GM10266 (cell line): ENCODE data around the gene FEM1B.

Source experiments
- DNase-seq: peaks from one replicate; pipeline ENCODE4 v3.0.0; 2012; ENCODE audit errors: extremely low spot score
- TF ChIP-seq, protein P1 (sequence below): IDR thresholded peaks from 2 replicates; pipeline ENCODE4 v1.5.1; 2012; ENCODE audit warnings: mild to moderate bottlenecking, low read depth; ENCODE audit not compliant: control insufficient read depth, insufficient read depth; ENCODE audit errors: missing control alignments

FEM1B gene

DNA sequence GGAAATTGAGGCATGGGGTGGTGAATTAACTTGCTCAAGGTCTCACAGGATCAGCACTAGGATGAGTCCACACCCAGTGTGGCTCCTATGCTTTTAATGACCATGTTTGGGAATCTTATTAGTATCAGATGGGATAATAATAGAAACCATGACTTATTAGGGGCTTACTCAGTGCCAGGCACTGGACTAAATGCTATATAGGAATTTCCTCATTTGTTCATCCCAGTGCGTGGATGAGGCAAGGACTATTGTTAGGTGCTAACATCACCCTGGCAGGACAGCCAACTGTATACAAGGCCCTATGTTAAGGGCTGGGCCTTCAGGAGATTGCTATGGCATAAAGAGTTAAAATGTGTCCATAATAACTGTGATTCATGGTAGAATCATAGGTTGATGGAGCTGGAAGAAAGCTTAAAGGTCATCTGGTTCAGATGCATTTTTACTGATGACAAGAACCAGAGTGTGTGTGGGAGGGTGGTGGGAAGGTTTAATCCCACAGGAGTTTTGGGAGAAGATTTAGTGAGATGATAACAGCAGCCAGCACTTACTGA lies 4.7 kb upstream of the FEM1B start:
- TF ChIP-seq, protein P1, sequence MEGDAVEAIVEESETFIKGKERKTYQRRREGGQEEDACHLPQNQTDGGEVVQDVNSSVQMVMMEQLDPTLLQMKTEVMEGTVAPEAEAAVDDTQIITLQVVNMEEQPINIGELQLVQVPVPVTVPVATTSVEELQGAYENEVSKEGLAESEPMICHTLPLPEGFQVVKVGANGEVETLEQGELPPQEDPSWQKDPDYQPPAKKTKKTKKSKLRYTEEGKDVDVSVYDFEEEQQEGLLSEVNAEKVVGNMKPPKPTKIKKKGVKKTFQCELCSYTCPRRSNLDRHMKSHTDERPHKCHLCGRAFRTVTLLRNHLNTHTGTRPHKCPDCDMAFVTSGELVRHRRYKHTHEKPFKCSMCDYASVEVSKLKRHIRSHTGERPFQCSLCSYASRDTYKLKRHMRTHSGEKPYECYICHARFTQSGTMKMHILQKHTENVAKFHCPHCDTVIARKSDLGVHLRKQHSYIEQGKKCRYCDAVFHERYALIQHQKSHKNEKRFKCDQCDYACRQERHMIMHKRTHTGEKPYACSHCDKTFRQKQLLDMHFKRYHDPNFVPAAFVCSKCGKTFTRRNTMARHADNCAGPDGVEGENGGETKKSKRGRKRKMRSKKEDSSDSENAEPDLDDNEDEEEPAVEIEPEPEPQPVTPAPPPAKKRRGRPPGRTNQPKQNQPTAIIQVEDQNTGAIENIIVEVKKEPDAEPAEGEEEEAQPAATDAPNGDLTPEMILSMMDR, result no peak

DNA sequence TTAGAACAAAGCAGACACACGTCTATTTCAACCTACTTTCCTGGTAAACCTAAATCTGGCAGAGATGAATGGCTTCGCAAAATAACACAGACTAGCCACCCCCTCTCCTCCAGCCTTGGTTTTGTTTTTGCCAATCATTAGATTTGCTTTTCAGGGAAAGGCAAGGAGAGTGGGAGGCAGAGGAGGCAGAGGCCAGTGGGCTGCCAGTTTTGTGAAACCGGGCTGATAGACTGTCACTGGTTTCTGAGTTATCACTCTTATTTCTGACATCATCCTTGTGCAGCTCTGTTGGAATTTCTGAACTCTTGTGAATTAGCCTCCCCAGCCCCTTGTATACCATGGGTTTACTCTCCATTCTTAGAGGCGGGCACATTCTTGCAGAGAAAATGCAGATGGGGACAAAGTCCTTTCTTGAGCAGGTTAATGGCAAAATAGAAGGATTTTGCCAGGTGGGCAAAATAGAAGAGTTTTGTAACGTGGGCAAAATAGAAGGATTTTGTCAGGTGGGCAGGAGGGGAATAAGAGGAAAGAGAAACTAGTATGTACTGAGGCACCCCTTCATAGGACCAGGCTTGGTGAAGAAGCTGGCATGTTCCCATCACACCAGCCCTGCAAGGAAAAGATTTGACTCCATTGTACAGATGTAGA lies 3.2 kb upstream of the FEM1B start:
- TF ChIP-seq, protein P1, result no peak
- no peak for DNase-seq

More for the DNA sequence above, 4.7 kb upstream of the FEM1B start:
- DNase-seq, result no peak

DNA sequence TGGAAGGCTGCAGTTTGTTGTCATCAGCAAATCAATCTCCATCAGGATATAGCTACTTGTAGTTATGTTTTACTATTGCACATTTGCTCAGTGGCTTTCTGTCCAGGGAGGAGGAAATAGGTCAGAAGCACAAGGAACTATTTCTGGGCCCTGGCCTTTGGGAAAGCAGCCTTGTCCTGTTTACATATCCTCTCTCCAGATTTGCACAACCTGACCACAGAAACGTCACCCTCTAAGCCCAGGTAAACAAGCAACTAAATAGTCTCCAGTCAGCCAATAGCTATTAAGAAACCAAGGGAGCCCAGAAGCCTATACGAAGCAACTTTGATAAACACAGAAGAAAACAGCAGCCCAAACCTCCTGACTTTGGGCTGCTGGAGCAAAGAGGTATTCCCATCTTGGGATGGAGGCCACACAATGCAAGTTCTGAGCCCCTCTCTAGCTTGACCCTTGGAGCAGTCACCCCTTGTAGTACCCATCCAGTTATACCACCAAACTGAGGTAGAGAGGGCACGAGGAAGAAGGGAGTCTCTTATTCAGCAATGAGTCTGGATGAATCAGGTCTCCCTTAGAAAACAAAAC lies 2.3 kb upstream of the FEM1B start:
- TF ChIP-seq, protein P1, result no peak
- DNase-seq, result no peak

DNA sequence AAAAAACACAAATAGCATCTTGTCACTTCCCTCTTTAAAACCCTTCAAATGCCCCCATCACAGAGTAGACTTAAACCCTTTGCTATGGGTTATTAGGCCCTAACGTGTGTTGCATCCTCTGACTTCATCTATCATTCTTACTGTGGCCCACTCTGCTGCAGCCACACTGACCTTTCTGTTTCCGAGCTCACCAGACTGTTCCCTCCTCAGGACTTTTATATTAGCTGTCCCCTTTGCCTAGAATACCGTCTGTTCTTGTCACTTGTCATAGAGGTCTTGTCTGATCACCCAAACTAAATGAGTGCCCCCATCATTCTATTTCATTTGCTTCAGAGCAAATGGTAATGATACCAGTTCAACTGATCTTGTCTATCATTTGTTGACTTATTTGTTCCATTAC lies 877 bp upstream of the FEM1B start:
- peak; percentile 19 for DNase-seq
- TF ChIP-seq, protein P1, result no peak

DNA sequence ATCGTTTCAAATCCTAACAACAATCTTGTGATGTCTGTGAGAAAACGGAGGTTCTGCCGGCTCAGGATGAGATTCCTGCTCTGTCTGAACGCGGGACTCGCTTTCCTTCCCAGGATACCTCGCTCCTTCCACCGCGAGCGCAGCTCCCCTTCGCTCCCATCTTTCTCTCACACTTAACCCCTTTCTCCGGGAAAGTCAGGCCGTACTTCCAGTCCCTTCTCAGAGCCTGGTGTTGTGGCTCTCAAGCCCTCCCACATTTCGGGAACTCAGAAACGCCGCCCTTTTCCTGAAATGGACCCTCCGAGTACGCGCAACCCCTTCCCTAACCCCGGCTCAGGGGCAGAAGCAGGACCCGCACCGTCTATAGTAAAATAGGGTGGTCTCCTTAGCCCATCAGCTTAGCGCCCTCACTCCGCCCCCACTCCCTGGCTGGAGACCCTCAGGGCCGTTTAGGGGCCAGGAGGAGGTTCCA lies 378 bp upstream of the FEM1B start:
- DNase-seq, result no peak
- TF ChIP-seq, protein P1, result no peak

DNA sequence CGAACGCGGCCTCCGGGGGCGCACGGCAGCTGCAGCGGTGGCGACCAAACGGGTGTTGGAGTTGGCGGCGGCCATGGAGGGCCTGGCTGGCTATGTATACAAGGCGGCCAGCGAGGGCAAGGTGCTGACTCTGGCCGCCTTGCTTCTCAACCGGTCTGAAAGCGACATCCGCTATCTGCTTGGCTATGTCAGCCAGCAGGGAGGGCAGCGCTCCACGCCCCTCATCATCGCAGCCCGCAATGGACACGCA lies 725 bp downstream of the FEM1B start:
- no peak for DNase-seq
- TF ChIP-seq, protein P1, result no peak
